Vagina (tissue), 2 donors: Measurements from ENCODE around the gene BCKDK.

Experiments used
- CTCF ChIP-seq, 3 experiments: fragments of 450-650 bp in 2 of 3; fragments of 200-600 bp in 1 of 3; sonication (generic) in 1 of 3; IDR thresholded peaks; one replicate each; pipeline ENCODE4 v1.5.1; 2017 to 2019; ENCODE audit warnings: antibody characterized with exemption in 3 of 3, mild to moderate bottlenecking in 2 of 3, moderate library complexity in 2 of 3
- POLR2A ChIP-seq, 2 donors: fragments of 450-650 bp; IDR thresholded peaks; one replicate each; pipeline ENCODE4 v1.6.1; 2017; ENCODE audit warnings: antibody characterized with exemption in 2 of 2, mild to moderate bottlenecking in 2 of 2, moderate library complexity in 2 of 2

DNA sequence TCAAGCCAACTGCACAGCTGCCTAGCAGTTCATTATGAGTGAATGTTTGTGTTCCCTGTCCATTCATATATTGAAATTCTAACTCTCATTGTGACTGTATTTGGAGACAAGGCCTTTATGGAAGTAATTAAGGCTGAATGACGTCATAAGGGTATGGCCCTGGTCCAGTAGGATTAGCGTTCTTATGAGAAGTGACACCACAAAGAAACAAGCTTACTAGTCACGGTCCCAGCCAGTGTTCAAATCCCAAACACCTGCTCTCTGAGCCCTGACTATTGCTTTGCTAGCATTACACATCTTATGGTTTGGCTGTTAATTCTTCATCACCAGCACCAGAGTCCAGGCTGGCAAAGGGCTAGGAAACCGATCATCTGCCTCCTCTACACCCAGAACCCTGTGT is 36.3 kb upstream of the BCKDK start:
- TF ChIP-seq CTCF (IDR thresholded peaks at IDR 0.05), result no peak
- TF ChIP-seq POLR2A (IDR thresholded peaks at IDR 0.05), result no peak
